Transverse colon (tissue), 4 donors: ENCODE data around the gene MMP24OS.

Experiments
- CTCF ChIP-seq, 5 experiments: fragments of 200-600 bp in 3 of 5; fragments of 450-650 bp in 2 of 5; sonication (generic) in 3 of 5; IDR thresholded peaks; 1 replicate in 2 of 5; 2 replicates in 3 of 5; pipeline ENCODE4 v1.5.1; 2016 to 2017; ENCODE audit warnings: antibody characterized with exemption in 5 of 5, inconsistent platforms in 3 of 5, mild to moderate bottlenecking in 2 of 5, moderate library complexity in 1 of 5
- EP300 ChIP-seq: sonication (generic); formaldehyde crosslinking; IDR thresholded peaks from one replicate; pipeline ENCODE4 v1.6.1; 2017; ENCODE audit warnings: antibody characterized with exemption, low read depth
- POLR2A ChIP-seq: fragments of 450-650 bp; IDR thresholded peaks from one replicate; pipeline ENCODE4 v1.6.1; 2016; ENCODE audit warnings: antibody characterized with exemption, mild to moderate bottlenecking, moderate library complexity
- POLR2AphosphoS5 ChIP-seq, 3 donors: sonication (generic); formaldehyde crosslinking; IDR thresholded peaks; one replicate each; pipeline ENCODE4 v1.6.1; 2016; ENCODE audit warnings: antibody characterized with exemption in 3 of 3

- peak; percentile 65 to 78 (median 70) for TF ChIP-seq POLR2AphosphoS5 (IDR thresholded peaks at IDR 0.05)
- TF ChIP-seq CTCF (IDR thresholded peaks at IDR 0.05): no peak
- TF ChIP-seq EP300: no peak
- TF ChIP-seq POLR2A: peak; percentile 71
Observed at GRCh38 chr20:35318502-35319157, 40.7 kb upstream of the MMP24OS start.
